ENCODE results near the gene OR51B5.

DNA sequence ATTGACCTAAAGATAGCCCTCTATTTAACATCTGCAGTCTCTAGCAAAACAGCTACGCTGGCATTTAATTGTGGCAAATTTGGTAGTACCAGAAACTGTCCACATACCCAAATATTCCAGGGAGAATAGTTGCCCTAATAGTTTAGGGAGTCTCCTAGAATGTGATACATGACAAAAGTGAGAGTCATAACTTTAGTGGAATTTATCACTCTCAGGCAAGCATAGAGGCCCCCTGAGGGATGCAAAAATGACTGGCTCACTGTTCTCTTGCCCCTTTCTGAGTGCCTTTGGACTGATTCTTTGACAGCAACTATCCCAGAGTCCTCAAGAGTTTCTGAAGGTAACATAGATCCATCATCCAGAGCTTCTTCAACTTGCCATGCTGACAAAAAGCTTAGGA is 39.3 kb downstream of the OR51B5 start:
- TF ChIP-seq, protein P1, sequence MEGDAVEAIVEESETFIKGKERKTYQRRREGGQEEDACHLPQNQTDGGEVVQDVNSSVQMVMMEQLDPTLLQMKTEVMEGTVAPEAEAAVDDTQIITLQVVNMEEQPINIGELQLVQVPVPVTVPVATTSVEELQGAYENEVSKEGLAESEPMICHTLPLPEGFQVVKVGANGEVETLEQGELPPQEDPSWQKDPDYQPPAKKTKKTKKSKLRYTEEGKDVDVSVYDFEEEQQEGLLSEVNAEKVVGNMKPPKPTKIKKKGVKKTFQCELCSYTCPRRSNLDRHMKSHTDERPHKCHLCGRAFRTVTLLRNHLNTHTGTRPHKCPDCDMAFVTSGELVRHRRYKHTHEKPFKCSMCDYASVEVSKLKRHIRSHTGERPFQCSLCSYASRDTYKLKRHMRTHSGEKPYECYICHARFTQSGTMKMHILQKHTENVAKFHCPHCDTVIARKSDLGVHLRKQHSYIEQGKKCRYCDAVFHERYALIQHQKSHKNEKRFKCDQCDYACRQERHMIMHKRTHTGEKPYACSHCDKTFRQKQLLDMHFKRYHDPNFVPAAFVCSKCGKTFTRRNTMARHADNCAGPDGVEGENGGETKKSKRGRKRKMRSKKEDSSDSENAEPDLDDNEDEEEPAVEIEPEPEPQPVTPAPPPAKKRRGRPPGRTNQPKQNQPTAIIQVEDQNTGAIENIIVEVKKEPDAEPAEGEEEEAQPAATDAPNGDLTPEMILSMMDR (IDR thresholded peaks at IDR 0.05), result no peak
- TF ChIP-seq EZH2phosphoT487 (IDR thresholded peaks at IDR 0.05), result no peak

Measured in neural progenitor cell (in vitro differentiated cells).